K562 (cell line): Measurements from ENCODE around the gene TOR1B. TPM values are rescaled to one million over a fixed set of nuclear protein-coding genes. Genes with fewer than 3 reads are reported as not detected.

Source experiments
- ATAC-seq: fragments of 200-7000 bp; cut with Tn5 transposase; 3 replicates; pipeline ENCODE4 v1.9.1; 2020; ENCODE audit warnings: moderate library complexity
- BruUV-seq: library from RNA; stranded (reverse); fragments of 400-500 nt; replicated peaks from 2 replicates; lab custom pipeline; 2021; lab: Mats Ljungman, UMichigan
- CTCF ChIA-PET: fragments of 300-600 bp; formaldehyde crosslinking; extraction: SDS; loops from one replicate; lab custom pipeline; 2021; ENCODE audit warnings: low intra/inter-chr PET ratio; lab: Yijun Ruan, JAX
- POLR2A ChIA-PET: fragments of 300-600, 350-650 bp; sonication (Branson Sonifier 250); formaldehyde crosslinking; extraction: SDS; loops from one replicate; lab custom pipeline; 2021; ENCODE audit warnings: antibody characterized with exemption, inconsistent platforms; lab: Yijun Ruan, JAX
- DNase-seq, 4 experiments: peaks; one replicate each; pipeline versions ENCODE4 v3.0.0 to v3.0.0-alpha.2; 2011 to 2018; ENCODE audit warnings: low spot score in 3 of 4, mixed read lengths in 3 of 4; ENCODE audit errors: extremely low read depth in 1 of 4
- FAIRE-seq: peaks from 2 replicates; lab custom pipeline; 2011; peaks lifted over from hg19 to GRCh38; lab: Jason Lieb, UNC
- H2AFZ ChIP-seq: 2 replicates; pipeline ENCODE4 v1.6.0; 2011; ENCODE audit warnings: low read depth, low read length, control low read depth, inconsistent platforms
- H3K27ac ChIP-seq: fragments of 200-600 bp; 3 replicates; pipeline ENCODE4 v1.8.0; 2011; ENCODE audit warnings: low read depth, mild to moderate bottlenecking, control low read depth, inconsistent platforms, low read length, moderate library complexity, mixed read lengths; ENCODE audit errors: extremely low read depth
- H3K27me3 ChIP-seq, 2 experiments: fragments of 300-600 bp in 1 of 2; 2 replicates in 1 of 2; 3 replicates in 1 of 2; pipeline versions ENCODE4 v1.6.0 to v1.8.0; 2011; ENCODE audit warnings: inconsistent platforms in 2 of 2, low read length in 2 of 2, mild to moderate bottlenecking in 1 of 2, mixed read lengths in 1 of 2, moderate library complexity in 1 of 2; ENCODE audit not compliant: control insufficient read depth in 2 of 2, insufficient read depth in 2 of 2
- H3K36me3 ChIP-seq: fragments of 300-600 bp; 3 replicates; pipeline ENCODE4 v1.8.0; 2011; ENCODE audit warnings: mild to moderate bottlenecking, low read length, inconsistent platforms; ENCODE audit not compliant: control insufficient read depth, insufficient read depth
- H3K4me1 ChIP-seq, 2 experiments: fragments of 200-600 bp in 1 of 2; replicated peaks in 1 of 2; 2 replicates in 1 of 2; 3 replicates in 1 of 2; pipeline versions ENCODE4 v1.5.1 to v1.8.0; 2011; ENCODE audit warnings: inconsistent platforms in 2 of 2, low read length in 2 of 2, mild to moderate bottlenecking in 1 of 2, mixed read lengths in 1 of 2, moderate library complexity in 1 of 2; ENCODE audit not compliant: control insufficient read depth in 2 of 2, insufficient read depth in 2 of 2
- H3K4me2 ChIP-seq: 2 replicates; pipeline ENCODE4 v1.6.1; 2011; ENCODE audit warnings: low read length, control low read depth, inconsistent platforms, mixed read lengths; ENCODE audit not compliant: insufficient read depth
- H3K4me3 ChIP-seq: fragments of 200-600 bp; sonication (generic), shearing (Covaris generic); 2 replicates; pipeline ENCODE4 v1.5.1; 2016; ENCODE audit warnings: control low read depth, inconsistent platforms
- H3K79me2 ChIP-seq: fragments of 200-600 bp; 3 replicates; pipeline ENCODE4 v1.8.0; 2011; ENCODE audit warnings: low read length, inconsistent platforms; ENCODE audit not compliant: control insufficient read depth, insufficient read depth
- H3K9ac ChIP-seq, 2 experiments: 2 replicates each; pipeline versions ENCODE4 v1.6.0 to v1.6.1; 2011; ENCODE audit warnings: low read depth in 2 of 2, low read length in 2 of 2, control low read depth in 1 of 2, inconsistent platforms in 1 of 2, mild to moderate bottlenecking in 1 of 2, mixed read lengths in 1 of 2; ENCODE audit not compliant: insufficient read depth in 1 of 2
- H3K9me1 ChIP-seq: one replicate; pipeline ENCODE4 v1.6.0; 2011; ENCODE audit warnings: inconsistent platforms, mild to moderate bottlenecking, low read length, moderate library complexity; ENCODE audit not compliant: control insufficient read depth, insufficient read depth
- H3K9me3 ChIP-seq: replicated peaks from 2 replicates; pipeline ENCODE4 v1.5.1; 2011; ENCODE audit warnings: low read depth, low read length, inconsistent platforms; ENCODE audit not compliant: control insufficient read depth, insufficient read depth
- H4K20me1 ChIP-seq: replicated peaks from 2 replicates; pipeline ENCODE4 v1.6.1; 2011; ENCODE audit warnings: low read length, inconsistent platforms, mixed read lengths; ENCODE audit not compliant: control insufficient read depth, insufficient read depth
- ETV5 ChIP-seq: sonication (generic); formaldehyde crosslinking; IDR thresholded peaks from 2 replicates; pipeline ENCODE4 v1.4.0; 2020; ENCODE audit warnings: low read depth, mild to moderate bottlenecking, missing genetic modification reagents
- EWSR1 ChIP-seq: fragments of 450-650 bp; IDR thresholded peaks from 2 replicates; pipeline ENCODE4 v1.6.1; 2018; ENCODE audit warnings: borderline replicate concordance, mild to moderate bottlenecking, low read depth, moderate library complexity; ENCODE audit not compliant: partially characterized antibody
- HNRNPUL1 ChIP-seq: fragments of 200-400 bp; formaldehyde crosslinking; IDR thresholded peaks from 2 replicates; pipeline ENCODE4 v1.6.1; 2017; ENCODE audit warnings: low read length
- PHB ChIP-seq: fragments of 250-450 bp; sonication (Bioruptor Pico); IDR thresholded peaks from 2 replicates; pipeline ENCODE4 v1.5.0; 2021
- PHF21A ChIP-seq: fragments of 450-650 bp; IDR thresholded peaks from 2 replicates; pipeline ENCODE4 v1.6.1; 2017; ENCODE audit warnings: low read depth, borderline replicate concordance
- PPARD ChIP-seq: fragments of 250-450 bp; sonication (Bioruptor Pico); IDR thresholded peaks from 2 replicates; pipeline ENCODE4 v1.8.0; 2022; ENCODE audit warnings: inconsistent platforms, mild to moderate bottlenecking, moderate library complexity
- RBM25 ChIP-seq: fragments of 200-400 bp; formaldehyde crosslinking; IDR thresholded peaks from 2 replicates; pipeline ENCODE4 v1.6.1; 2018; ENCODE audit warnings: low read length, low read depth, moderate library complexity; ENCODE audit not compliant: severe bottlenecking
- TAF15 ChIP-seq: fragments of 200-400 bp; formaldehyde crosslinking; IDR thresholded peaks from 2 replicates; pipeline ENCODE4 v1.6.1; 2017; ENCODE audit warnings: mild to moderate bottlenecking, low read depth, low read length, moderate library complexity
- TRIM24 ChIP-seq, 2 experiments: fragments of 450-650 bp; IDR thresholded peaks; 2 replicates each; pipeline ENCODE4 v1.6.1; 2016
- ZBTB7A ChIP-seq: IDR thresholded peaks from 2 replicates; pipeline ENCODE4 v1.6.1; 2011; ENCODE audit warnings: low read depth, mild to moderate bottlenecking, low read length, moderate library complexity, borderline replicate concordance; ENCODE audit not compliant: control insufficient read depth
- ZNF121 ChIP-seq: sonication (generic); formaldehyde crosslinking; conservative IDR thresholded peaks from 2 replicates; pipeline ENCODE4 v1.8.0; 2022; ENCODE audit warnings: missing genetic modification reagents
- ZNF143 ChIP-seq: sonication (generic); formaldehyde crosslinking; IDR thresholded peaks from 2 replicates; pipeline ENCODE4 v1.9.0; 2022; ENCODE audit warnings: mild to moderate bottlenecking, missing genetic modification reagents
- ZNF232 ChIP-seq: sonication (generic); formaldehyde crosslinking; IDR thresholded peaks from 2 replicates; pipeline ENCODE4 v1.8.0; 2022; ENCODE audit warnings: mild to moderate bottlenecking, missing genetic modification reagents
- ZSCAN32 ChIP-seq: fragments of 450-650 bp; formaldehyde crosslinking; IDR thresholded peaks from 2 replicates; pipeline ENCODE4 v1.4.0; 2020; ENCODE audit warnings: mild to moderate bottlenecking, moderate library complexity
- WGBS: fragments of 100-300 bp; shearing (Covaris generic); methylation state at CpG from one replicate; pipeline ENCODE4 v1.1.6; 2016; ENCODE audit warnings: low coverage, mixed read lengths; ENCODE audit not compliant: insufficient coverage; ENCODE audit errors: missing lambda C conversion rate; 5-methylcytosine and 5-hydroxymethylcytosine counted together
- in situ Hi-C: fragments of 300-500 bp; cut with MboI; formaldehyde crosslinking; loops from 4 replicates; pipeline ENCODE4 v1.15.0; 2018; ENCODE audit warnings: inconsistent platforms, mixed read lengths
- intact Hi-C: fragments of 100-400 bp; cut with micrococcal nuclease; formaldehyde crosslinking; loops from 2 replicates; pipeline ENCODE4 v1.14.2; 2022
- polyA plus RNA-seq, 8 experiments: library from polyadenylated mRNA; depleted of rRNA in 4 of 8; stranded (reverse) in 5 of 8; unstranded in 3 of 8; fragments of >200 nt; fragmentation: Nextera tagmentation in 2 of 8; fragmentation: Illumina TruSeq in 1 of 8; extraction: Ambion mirVana in 2 of 8; extraction: Trizol in 1 of 8; gene quantifications; 2 replicates each; pipeline versions ENCODE4 v1.2.1 to v1.2.3, GENCODE V29; 2011 to 2014; ENCODE audit warnings: inconsistent platforms in 1 of 8, missing spikeins in 1 of 8
- total RNA-seq, 7 experiments: library from RNA; depleted of rRNA in 6 of 7; stranded (reverse); fragments of >200 nt in 6 of 7; fragmentation: Illumina TruSeq in 2 of 7; extraction: Trizol in 2 of 7; gene quantifications; 2 replicates each; pipeline versions ENCODE4 v1.2.1 to v1.2.3, GENCODE V29; 2011 to 2021; ENCODE audit warnings: low replicate concordance in 1 of 7
- TF ChIP-seq, protein P1 (sequence below): fragments of 450-650 bp; IDR thresholded peaks from 2 replicates; pipeline ENCODE4 v1.6.1; 2017; ENCODE audit warnings: mild to moderate bottlenecking, moderate library complexity
- TF ChIP-seq, protein P2 (sequence below): fragments of 450-650 bp; formaldehyde crosslinking; IDR thresholded peaks from 2 replicates; pipeline ENCODE4 v1.4.0; 2022; ENCODE audit warnings: missing genetic modification characterization
- TF ChIP-seq, protein P3 (sequence below): sonication (generic); formaldehyde crosslinking; IDR thresholded peaks from 2 replicates; pipeline ENCODE4 v1.8.1; 2023; ENCODE audit warnings: mild to moderate bottlenecking, missing genetic modification reagents

TOR1B gene
- total and polyA plus RNA-seq, 9 of the 15 experiments (the other 6 are each of a cell fraction or from before 2014, with no cell fraction given): 4.2 to 36.5 (median 24.6) TPM

DNA sequence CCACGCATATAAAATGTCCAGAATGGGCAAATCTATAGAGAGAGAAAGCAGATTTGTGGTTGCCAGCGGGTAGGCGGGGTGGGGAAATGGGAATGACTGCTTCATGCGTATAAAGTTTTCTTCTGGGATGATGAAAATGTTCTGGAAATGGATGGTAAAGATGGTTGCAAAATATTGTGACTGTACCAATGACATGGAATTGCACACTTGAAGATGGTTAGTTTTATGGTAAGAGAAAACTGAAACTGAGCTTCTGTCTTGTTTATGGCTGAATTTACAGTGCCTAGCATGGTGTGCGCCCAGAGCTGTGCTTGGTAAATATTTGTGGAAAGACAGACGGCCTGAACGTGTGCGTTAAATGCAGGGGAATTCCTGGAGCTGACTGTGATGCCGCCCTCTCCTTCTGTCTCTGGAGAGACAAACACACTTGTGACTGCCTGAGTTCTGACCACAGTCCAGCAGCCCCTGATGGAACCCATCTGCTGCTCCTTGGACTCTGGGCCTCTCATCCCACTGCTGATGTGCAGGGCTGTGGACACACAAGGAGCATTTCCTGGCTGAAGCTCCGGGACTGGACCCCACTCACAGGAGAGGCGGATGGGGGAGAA, 41.6 kb upstream of the TOR1B start:
- no peaks in the 10 kb centered on the region for H3K9me3 ChIP-seq
- H3K4me3 ChIP-seq: no peak overlapping the region
- H3K4me1 ChIP-seq: peaks cover 23 to 26% of the 10 kb centered on the region in 2 experiments
- ChIA-PET POLR2A (interaction anchor here (0.5 to 1.5 kb wide), 5 partner anchors 11 to 1483 kb away, joined by 3 to 4 read pairs (median 3); no protein-coding TSS in a partner anchor), CTCF (no interaction called here)
- H3K9ac ChIP-seq: peak overlapping the region in 1 of 2 experiments; percentile 40; a peak in 2 of 4 replicates
- no peak for FAIRE-seq
- in situ Hi-C loops: no loop called here
- ATAC-seq: no peak
- no peak overlapping the region for H2AFZ ChIP-seq
- no peak overlapping the region for H3K27ac ChIP-seq
- peaks cover 0 to under 1% of the 10 kb centered on the region in 2 experiments; a peak in 1 of 5 replicates for H3K27me3 ChIP-seq
- BruUV-seq: no TSS peak
- H3K36me3 ChIP-seq: no peaks in the 10 kb centered on the region
- 58% methylated on average over 11 of the region's 11 CpGs for WGBS
- H3K9me1 ChIP-seq: no peaks in the 10 kb centered on the region
- H3K79me2 ChIP-seq: no peaks in the 10 kb centered on the region
- no peak for DNase-seq
- intact Hi-C loops: no loop called here
- H4K20me1 ChIP-seq: 0 out of 2 replicates have a peak, but pooled peaks cover 5% of the 10 kb centered on the region
- H3K4me2 ChIP-seq: no peak overlapping the region; the same call in 1 of the 2 replicates
- TF ChIP-seq TRIM24 (IDR thresholded peaks at IDR 0.05) (no peak), ZSCAN32 (CRISPR knock-in tag) (no peak), RBM25 (no peak), PHF21A (no peak), PPARD (no peak), ZBTB7A (no peak), HNRNPUL1 (no peak), ZNF143 (no peak), ETV5 (CRISPR knock-in tag) (no peak), EWSR1 (no peak), ZNF232 (CRISPR knock-in tag) (no peak), TAF15 (no peak), ZNF121 (CRISPR knock-in tag) (no peak), PHB (no peak)
- TF ChIP-seq, protein P1, sequence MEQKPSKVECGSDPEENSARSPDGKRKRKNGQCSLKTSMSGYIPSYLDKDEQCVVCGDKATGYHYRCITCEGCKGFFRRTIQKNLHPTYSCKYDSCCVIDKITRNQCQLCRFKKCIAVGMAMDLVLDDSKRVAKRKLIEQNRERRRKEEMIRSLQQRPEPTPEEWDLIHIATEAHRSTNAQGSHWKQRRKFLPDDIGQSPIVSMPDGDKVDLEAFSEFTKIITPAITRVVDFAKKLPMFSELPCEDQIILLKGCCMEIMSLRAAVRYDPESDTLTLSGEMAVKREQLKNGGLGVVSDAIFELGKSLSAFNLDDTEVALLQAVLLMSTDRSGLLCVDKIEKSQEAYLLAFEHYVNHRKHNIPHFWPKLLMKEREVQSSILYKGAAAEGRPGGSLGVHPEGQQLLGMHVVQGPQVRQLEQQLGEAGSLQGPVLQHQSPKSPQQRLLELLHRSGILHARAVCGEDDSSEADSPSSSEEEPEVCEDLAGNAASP: no peak
- TF ChIP-seq, protein P2, sequence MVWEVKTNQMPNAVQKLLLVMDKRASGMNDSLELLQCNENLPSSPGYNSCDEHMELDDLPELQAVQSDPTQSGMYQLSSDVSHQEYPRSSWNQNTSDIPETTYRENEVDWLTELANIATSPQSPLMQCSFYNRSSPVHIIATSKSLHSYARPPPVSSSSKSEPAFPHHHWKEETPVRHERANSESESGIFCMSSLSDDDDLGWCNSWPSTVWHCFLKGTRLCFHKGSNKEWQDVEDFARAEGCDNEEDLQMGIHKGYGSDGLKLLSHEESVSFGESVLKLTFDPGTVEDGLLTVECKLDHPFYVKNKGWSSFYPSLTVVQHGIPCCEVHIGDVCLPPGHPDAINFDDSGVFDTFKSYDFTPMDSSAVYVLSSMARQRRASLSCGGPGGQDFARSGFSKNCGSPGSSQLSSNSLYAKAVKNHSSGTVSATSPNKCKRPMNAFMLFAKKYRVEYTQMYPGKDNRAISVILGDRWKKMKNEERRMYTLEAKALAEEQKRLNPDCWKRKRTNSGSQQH (CRISPR knock-in tag): no peak
- TF ChIP-seq, protein P3, sequence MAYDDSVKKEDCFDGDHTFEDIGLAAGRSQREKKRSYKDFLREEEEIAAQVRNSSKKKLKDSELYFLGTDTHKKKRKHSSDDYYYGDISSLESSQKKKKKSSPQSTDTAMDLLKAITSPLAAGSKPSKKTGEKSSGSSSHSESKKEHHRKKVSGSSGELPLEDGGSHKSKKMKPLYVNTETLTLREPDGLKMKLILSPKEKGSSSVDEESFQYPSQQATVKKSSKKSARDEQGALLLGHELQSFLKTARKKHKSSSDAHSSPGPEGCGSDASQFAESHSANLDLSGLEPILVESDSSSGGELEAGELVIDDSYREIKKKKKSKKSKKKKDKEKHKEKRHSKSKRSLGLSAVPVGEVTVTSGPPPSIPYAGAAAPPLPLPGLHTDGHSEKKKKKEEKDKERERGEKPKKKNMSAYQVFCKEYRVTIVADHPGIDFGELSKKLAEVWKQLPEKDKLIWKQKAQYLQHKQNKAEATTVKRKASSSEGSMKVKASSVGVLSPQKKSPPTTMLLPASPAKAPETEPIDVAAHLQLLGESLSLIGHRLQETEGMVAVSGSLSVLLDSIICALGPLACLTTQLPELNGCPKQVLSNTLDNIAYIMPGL (CRISPR knock-in tag): no peak
